DOHH2 (cell line): ENCODE measurements around the gene CTSD.

Experiments used
- CTCF ChIP-seq: fragments of 200-600 bp; sonication (generic); IDR thresholded peaks from one replicate; pipeline ENCODE4 v1.5.1; 2014; ENCODE audit warnings: antibody characterized with exemption, mild to moderate bottlenecking, low read depth, low read length; ENCODE audit not compliant: poor library complexity, severe bottlenecking
- EZH2phosphoT487 ChIP-seq: fragments of 200-600 bp; sonication (generic); IDR thresholded peaks from 2 replicates; pipeline ENCODE4 v1.6.1; 2017; ENCODE audit warnings: borderline replicate concordance, mild to moderate bottlenecking, antibody characterized with exemption, low read length, moderate library complexity, mixed read lengths

DNA sequence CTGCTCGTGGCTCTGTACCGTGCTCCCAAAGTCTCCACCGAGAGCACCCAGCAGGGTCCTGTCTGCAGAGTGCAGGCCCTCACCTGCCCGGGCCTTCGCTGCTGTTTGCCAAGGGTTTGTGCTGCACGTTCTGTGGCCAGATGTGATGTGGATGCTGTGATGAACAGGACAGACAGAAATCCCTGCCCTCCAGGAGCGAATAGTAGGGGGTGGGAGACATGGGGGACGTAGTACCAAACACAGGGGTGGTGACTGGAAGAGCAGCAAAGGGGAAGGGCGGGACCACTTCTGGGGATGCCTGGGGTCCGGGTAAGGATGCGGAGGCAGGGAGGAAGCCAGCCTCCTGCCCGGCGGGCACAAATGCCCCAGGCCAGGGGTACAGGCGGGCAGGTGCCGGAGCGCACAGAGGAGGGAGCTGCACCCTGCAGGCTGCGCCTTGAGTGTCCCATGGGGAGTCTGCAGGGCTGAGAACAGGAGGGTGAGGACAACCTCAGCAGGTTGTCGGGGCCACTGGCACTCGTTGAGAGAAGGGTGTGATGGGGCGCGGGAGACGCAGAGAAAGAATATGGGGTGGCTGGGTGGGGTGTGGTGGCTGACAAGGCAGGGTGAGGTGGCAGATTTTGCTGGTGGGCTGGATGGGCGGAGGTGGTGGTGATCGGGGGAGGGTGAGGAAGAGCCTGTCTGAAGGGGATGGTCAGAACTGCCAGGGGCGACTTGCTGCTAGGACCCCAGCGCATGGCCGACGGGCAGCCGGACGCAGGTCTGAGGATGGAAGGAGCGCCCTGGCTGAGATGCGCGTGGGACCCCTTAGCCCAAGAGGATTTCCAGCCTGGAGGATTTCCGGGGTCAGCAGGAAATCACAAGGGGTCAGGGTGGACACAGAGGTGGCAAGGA, 16.3 kb upstream of the CTSD start:
- TF ChIP-seq CTCF (no peak), EZH2phosphoT487 (no peak)
